C1 segment of cervical spinal cord (tissue), 14 donors: ENCODE data around the gene KRT6A.
"Not testable (repeated sequence)": the region's sequence is repeated elsewhere in the genome, so short reads cannot be mapped to it uniquely, and the experiment has no call there.

Source experiments
- DNase-seq, 14 donors: peaks; one replicate each; lab custom pipeline; 2025; lab: John Stamatoyannopoulos, UW

The KRT6A gene

GRCh38 chr12:52464897-52465296, 28.2 kb downstream of the KRT6A start:
- no peak for DNase-seq

DNA sequence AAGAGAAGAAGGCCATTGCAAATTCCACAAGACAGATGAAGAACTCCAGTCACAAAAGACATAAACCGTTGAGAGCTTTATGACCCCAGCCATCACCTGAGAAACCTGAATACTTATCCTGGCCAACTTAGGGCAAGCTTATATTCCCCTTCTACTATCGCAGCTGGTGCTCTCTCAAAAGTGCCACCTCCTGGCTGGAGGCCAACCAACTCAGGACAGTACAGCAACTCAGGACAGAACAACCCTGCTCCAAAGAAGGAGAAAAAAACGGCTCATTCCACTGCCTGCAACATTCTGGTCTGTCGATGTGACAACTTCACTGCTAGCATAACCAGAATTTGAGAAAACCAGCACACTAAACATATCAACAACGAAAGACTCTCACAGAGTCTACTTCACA, 31.4 kb downstream of the KRT6A start:
- no peak for DNase-seq

GRCh38 chr12:52458861-52459260, 34.2 kb downstream of the KRT6A start:
- DNase-seq, result no peak

GRCh38 chr12:52455821-52456220, 37.2 kb downstream of the KRT6A start:
- no peak for DNase-seq

DNA sequence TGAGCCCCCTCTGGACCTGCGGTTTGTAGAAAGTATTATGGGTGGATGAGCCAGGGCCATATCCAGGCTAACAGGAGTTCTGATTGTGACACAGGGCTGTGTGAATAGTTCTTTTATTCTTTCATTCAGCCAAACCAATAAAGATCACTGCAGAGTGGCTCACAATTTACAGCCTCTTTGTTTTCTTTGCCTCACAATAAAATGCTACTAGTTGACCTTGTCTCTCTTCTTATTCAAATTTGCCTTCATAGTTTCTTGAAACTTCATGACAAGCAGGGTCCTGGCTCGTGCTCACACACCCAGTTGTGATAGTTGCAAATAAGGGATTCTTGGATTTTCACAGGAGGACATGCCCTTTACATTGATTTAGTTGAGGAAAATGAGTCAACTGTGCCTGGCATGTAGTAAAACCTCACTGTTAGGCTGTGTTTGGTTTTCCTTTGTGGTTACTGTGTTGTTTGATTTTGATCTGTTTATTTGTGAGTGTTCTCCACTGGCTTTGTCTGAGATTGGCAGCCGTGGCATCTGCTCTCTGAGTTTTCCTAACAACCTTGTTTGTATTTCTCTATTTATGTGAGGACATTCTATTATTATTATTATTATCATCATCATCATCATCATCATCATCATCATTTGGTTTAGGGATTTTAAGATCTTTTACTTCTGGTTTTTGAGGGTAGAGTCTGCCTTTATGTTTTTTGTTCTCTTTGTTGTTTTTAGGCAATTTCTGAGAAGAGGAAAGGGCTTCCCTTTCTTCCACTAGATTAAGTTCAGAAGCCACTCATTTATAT, 38.5 kb downstream of the KRT6A start:
- DNase-seq, result peak in 3 of 14 donors; percentile 3 to 10 (median 4)

DNA sequence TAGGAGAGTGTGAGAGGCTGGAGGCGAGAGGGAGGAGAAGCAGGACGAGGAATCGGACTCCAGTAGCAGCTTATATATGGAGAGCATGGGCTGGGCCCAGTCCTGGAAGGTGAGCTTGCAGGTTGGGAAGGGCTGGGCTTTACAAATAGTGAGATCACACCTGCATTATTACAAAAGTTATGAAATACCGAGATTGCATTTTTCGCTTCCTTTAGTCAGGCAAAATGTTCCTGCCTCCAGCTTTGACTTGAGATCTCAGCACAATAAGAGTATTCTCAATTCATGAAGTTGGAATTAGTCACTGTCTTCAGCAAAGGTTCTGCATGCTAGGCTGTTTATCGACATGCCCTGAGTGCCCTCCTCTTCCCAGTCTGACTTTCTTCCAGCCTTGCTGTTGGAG, 41.0 kb downstream of the KRT6A start, which contains the start of gene KRT6B:
Gene KRT6B (minus strand): TSS at position 46 of the 400 bp plus-strand sequence. CDS start 68 bp downstream, outside the sequence.
- DNase-seq, result no peak

- DNase-seq, result no peak
Measured at GRCh38 chr12:52448228-52448627, 44.8 kb downstream of the KRT6A start.

- DNase-seq, result not testable (repeated sequence)
Measured at GRCh38 chr12:52447196-52447595, 45.9 kb downstream of the KRT6A start.

- no peak for DNase-seq
Measured at GRCh38 chr12:52446367-52447045, 46.6 kb downstream of the KRT6A start.

DNA sequence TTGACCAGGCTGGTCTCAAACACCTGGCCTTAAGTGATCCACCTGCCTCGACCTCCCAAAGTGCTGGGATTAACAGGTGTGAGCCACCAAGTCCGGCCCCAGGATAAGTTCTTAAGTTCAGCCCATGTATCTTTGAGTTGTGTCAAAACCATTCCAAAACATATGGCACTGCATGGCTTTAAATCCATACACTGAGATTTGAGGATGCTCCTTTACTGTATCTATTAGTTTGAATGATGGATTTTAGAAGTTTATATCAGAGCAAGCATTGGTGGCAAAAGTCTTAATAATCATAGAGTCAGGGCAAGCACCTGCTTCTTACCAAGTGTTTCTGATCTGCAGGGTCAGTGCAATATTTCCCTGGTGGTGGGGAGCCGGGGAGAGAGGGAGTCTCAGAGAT, 47.2 kb downstream of the KRT6A start:
- no peak for DNase-seq

DNA sequence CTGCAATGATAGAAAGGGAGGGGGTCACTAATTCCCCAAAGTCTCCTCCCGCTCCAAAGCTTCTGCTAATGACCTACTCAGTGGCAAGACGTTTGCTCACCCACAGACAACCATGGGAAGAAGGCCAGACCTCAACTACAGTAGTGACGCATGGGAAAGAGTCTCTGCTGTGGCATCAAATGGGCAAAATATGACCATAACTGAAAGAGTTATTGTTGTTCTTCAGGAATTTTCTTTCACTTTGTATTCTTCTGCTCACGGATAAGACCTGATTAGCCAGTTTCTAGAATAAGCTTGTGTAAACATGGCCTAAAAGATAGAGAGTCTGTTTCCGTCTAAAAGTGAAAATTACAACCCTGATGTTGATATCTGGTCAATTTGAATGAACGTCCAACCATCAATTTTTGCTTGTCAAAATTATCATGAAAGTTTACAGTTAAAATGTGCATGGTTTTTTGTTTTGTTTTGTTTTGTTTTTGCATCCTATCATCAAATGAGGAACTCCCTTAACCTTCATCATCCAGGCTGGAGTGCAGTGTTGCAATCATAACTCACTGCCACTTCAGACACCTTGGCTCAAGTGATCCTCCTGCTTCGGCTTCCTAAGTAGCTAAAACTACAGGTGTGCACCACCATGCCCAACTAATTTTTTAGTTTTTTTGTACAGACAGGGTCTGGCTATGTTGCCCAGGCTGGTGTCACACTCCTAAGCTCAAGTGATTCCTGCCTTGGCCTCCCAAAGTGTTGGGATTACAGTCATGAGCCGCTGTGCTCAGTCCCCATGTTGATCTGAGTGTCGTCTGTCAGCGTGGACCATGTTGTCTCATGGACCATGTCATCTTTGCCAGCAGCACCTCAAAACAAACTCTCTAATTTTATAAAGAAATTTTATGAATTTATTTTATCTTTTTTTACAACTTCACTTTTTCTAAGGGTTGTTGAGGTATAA, 48.1 kb downstream of the KRT6A start:
- DNase-seq, result no peak

GRCh38 chr12:52443966-52444365, 49.1 kb downstream of the KRT6A start:
- DNase-seq, result no peak

GRCh38 chr12:52442600-52443061, 50.4 kb downstream of the KRT6A start:
- DNase-seq, result no peak

DNA sequence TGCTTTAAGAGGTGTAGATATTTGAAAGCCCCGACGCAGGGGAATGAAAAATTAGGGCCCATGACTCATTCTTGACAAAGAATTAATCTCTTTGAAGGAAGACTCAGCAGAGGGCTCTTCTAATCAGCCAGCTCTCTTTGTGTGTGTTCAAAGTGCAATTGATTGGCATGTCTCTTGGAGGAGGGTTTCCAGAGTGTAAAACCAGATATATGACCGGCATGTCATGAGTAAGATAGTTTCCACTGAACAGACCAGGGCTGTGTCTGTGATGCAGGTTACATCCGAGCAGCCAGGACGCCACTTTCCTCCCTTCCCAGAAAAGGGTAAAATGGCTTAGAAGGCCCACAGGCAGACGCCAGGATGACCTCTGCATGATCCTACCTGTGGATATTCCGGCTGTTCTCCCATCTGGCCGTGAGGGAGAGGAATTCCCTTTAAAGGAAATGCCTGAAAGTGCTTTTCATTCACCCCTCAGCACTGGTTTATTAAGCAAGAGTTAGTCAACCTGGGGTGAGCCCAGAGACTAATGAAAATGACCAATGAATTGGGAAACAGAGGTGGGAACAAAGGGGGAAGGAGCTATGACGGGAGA, 51.6 kb downstream of the KRT6A start:
- DNase-seq, result no peak

- DNase-seq, result no peak
Measured at GRCh38 chr12:52440821-52441319, 52.2 kb downstream of the KRT6A start.

- no peak for DNase-seq
Measured at GRCh38 chr12:52439845-52440244, 53.2 kb downstream of the KRT6A start.

GRCh38 chr12:52439420-52439819, 53.6 kb downstream of the KRT6A start:
- DNase-seq, result no peak

GRCh38 chr12:52438305-52439301, 54.5 kb downstream of the KRT6A start:
- no peak for DNase-seq

GRCh38 chr12:52437508-52437907, 55.5 kb downstream of the KRT6A start:
- no peak for DNase-seq
